Measurements from ENCODE around the gene DMD.

- TF ChIP-seq CTCF (IDR thresholded peaks at IDR 0.05; ENCODE audit: insufficient read depth, low read depth, low read length): no peak
- TF ChIP-seq EZH2 (IDR thresholded peaks at IDR 0.05; ENCODE audit: insufficient read depth, low read length): no peak
Observed at GRCh38 chrX:31838617-31839016, 1372.7 kb downstream of the DMD start.

Data from astrocyte (in vitro differentiated cells and primary cell).